HFF-Myc (cell line): ENCODE results near the gene SF3B2.

ENCODE experiments used
- DNase-seq: peaks from one replicate; pipeline ENCODE4 v3.0.0-alpha.2; 2011; ENCODE audit warnings: low read depth; ENCODE audit errors: extremely low read depth
- H3K4me3 ChIP-seq: replicated peaks from 2 replicates; pipeline ENCODE4 v1.5.1; 2011; ENCODE audit warnings: low read depth, mild to moderate bottlenecking, control low read depth, low read length
- CTCF ChIP-seq: IDR thresholded peaks from 2 replicates; pipeline ENCODE4 v1.5.1; 2012; ENCODE audit warnings: mild to moderate bottlenecking, low read depth, low read length, control low read depth; ENCODE audit errors: missing control alignments

Gene SF3B2

GRCh38 chr11:66069715-66070603 is 17.8 kb downstream of the SF3B2 start, which contains the start of gene PACS1:
Gene PACS1 (plus strand): TSS chr11:66070272. CDS start chr11:66070487, 215 bp downstream.
- H3K4me3 ChIP-seq, result peak within 1 kb of the TSS; percentile 61
- no peak for TF ChIP-seq CTCF
- DNase-seq, result no peak

- H3K4me3 ChIP-seq, result peak overlapping the region; percentile 61
- no peak for DNase-seq
- TF ChIP-seq CTCF, result no peak
These were observed 18.6 kb downstream of the SF3B2 start for GRCh38 chr11:66070604-66071380.

GRCh38 chr11:66071381-66071801 is 19.2 kb downstream of the SF3B2 start:
- no peak for DNase-seq
- TF ChIP-seq CTCF, result no peak
- H3K4me3 ChIP-seq, result peak overlapping the region; percentile 61

GRCh38 chr11:66072081-66072480 is 19.9 kb downstream of the SF3B2 start:
- no peak for DNase-seq
- TF ChIP-seq CTCF, result no peak
- peak overlapping the region; percentile 61 for H3K4me3 ChIP-seq

GRCh38 chr11:66072518-66072917 is 20.4 kb downstream of the SF3B2 start:
- H3K4me3 ChIP-seq, result 0 out of 2 replicates have a peak overlapping the region, but pooled peaks have one; percentile 61
- no peak for TF ChIP-seq CTCF
- DNase-seq, result no peak

- no peak for DNase-seq
- TF ChIP-seq CTCF, result no peak
- H3K4me3 ChIP-seq, result no peak overlapping the region
These were observed 21.5 kb downstream of the SF3B2 start for GRCh38 chr11:66073669-66074068.
